Fibroblast of lung (primary cell): ENCODE data around the gene DISP1. TPM values are rescaled to one million over a fixed set of nuclear protein-coding genes. Genes with fewer than 3 reads are reported as not detected.

Experiments
- DNase-seq, 2 donors: peaks; one replicate each; pipeline versions ENCODE4 v3.0.0 to v3.0.0-alpha.2; 2010; ENCODE audit warnings: low read depth in 2 of 2
- H2AFZ ChIP-seq: 2 replicates; pipeline ENCODE4 v1.5.1; 2012; ENCODE audit warnings: low read length, control low read depth, inconsistent platforms
- H3K27ac ChIP-seq: 2 replicates; pipeline ENCODE4 v1.5.1; 2011; ENCODE audit warnings: low read length, control low read depth; ENCODE audit not compliant: insufficient read depth
- H3K27me3 ChIP-seq: 2 replicates; pipeline ENCODE4 v1.5.1; 2011; ENCODE audit warnings: mild to moderate bottlenecking, low read length; ENCODE audit not compliant: control insufficient read depth, insufficient read depth
- H3K36me3 ChIP-seq: 2 replicates; pipeline ENCODE4 v1.5.1; 2011; ENCODE audit warnings: low read length; ENCODE audit not compliant: control insufficient read depth, insufficient read depth
- H3K4me1 ChIP-seq: 2 replicates; pipeline ENCODE4 v1.5.1; 2011; ENCODE audit warnings: low read length; ENCODE audit not compliant: control insufficient read depth, insufficient read depth; ENCODE audit errors: extremely low read depth
- H3K4me2 ChIP-seq: 2 replicates; pipeline ENCODE4 v1.5.1; 2011; ENCODE audit warnings: low read length, control low read depth; ENCODE audit not compliant: insufficient read depth; ENCODE audit errors: extremely low read depth
- H3K4me3 ChIP-seq, 4 experiments: fragments of 200-600 bp in 1 of 4; sonication (generic) in 1 of 4; replicated peaks in 1 of 4; 2 replicates each; pipeline ENCODE4 v1.5.1; 2011 to 2016; ENCODE audit warnings: low read length in 4 of 4, low read depth in 3 of 4, mild to moderate bottlenecking in 3 of 4, control low read depth in 2 of 4, inconsistent platforms in 1 of 4, mixed read lengths in 1 of 4; ENCODE audit not compliant: insufficient read depth in 1 of 4; ENCODE audit errors: control extremely low read depth in 1 of 4
- H3K79me2 ChIP-seq: 2 replicates; pipeline ENCODE4 v1.5.1; 2012; ENCODE audit warnings: mild to moderate bottlenecking, low read length, inconsistent platforms; ENCODE audit not compliant: control insufficient read depth, insufficient read depth
- H3K9ac ChIP-seq: 2 replicates; pipeline ENCODE4 v1.5.1; 2011; ENCODE audit warnings: mild to moderate bottlenecking, low read length, control low read depth; ENCODE audit not compliant: insufficient read depth
- H3K9me3 ChIP-seq: 2 replicates; pipeline ENCODE4 v1.5.1; 2012; ENCODE audit warnings: low read depth, low read length; ENCODE audit not compliant: control insufficient read depth, insufficient read depth
- H4K20me1 ChIP-seq: 2 replicates; pipeline ENCODE4 v1.5.1; 2011; ENCODE audit warnings: low read length; ENCODE audit not compliant: control insufficient read depth, insufficient read depth; ENCODE audit errors: extremely low read depth
- CTCF ChIP-seq, 2 donors: IDR thresholded peaks in 1 of 2; conservative IDR thresholded peaks in 1 of 2; 1 replicate in 1 of 2; 2 replicates in 1 of 2; pipeline ENCODE4 v1.5.1; 2011 to 2012; ENCODE audit warnings: low read length in 2 of 2, control low read depth in 1 of 2, inconsistent platforms in 1 of 2, low read depth in 1 of 2, mild to moderate bottlenecking in 1 of 2
- EZH2 ChIP-seq: IDR thresholded peaks from 2 replicates; pipeline ENCODE4 v1.5.1; 2012; ENCODE audit warnings: low read length, control low read depth, mild to moderate bottlenecking; ENCODE audit errors: missing control alignments
- polyA plus RNA-seq, 2 donors: library from polyadenylated mRNA; depleted of rRNA in 1 of 2; stranded (reverse) in 1 of 2; unstranded in 1 of 2; fragments of >200 nt; gene quantifications; 2 replicates each; pipeline ENCODE4 v1.2.1, GENCODE V29; 2011 to 2012; ENCODE audit warnings: missing spikeins in 1 of 2
- total RNA-seq: library from RNA; depleted of rRNA; stranded (reverse); fragments of >200 nt; gene quantifications from 2 replicates; pipeline ENCODE4 v1.2.1, GENCODE V29; 2014

The DISP1 gene
- total and polyA plus RNA-seq, 2 donors (not counting 1 experiment from before 2014, with no cell fraction given), result 5.9 to 8.7 TPM

- peak in 1 of 2 donors; percentile 38 for DNase-seq
- Histone ChIP-seq H3K27ac (no peak overlapping the region), H3K9ac (no peak overlapping the region), H3K4me2 (no peak overlapping the region), H2AFZ (no peak overlapping the region), H3K4me3 (no peak overlapping the region), H3K4me1 (no peaks in the 10 kb centered on the region), H3K27me3 (no peaks in the 10 kb centered on the region), H3K79me2 (no peaks in the 10 kb centered on the region), H4K20me1 (no peaks in the 10 kb centered on the region), H3K9me3 (no peaks in the 10 kb centered on the region), H3K36me3 (no peaks in the 10 kb centered on the region)
- TF ChIP-seq EZH2 (no peak), CTCF (conservative IDR thresholded peaks at IDR 0.05 in 1 of 2, IDR thresholded peaks at IDR 0.05 in 1 of 2; ENCODE audit: low read depth in 1 of 2, low read length in 2 of 2) (no peak)
These were observed 27.1 kb upstream of the DISP1 start for GRCh38 chr1:222787729-222788128.

DNA sequence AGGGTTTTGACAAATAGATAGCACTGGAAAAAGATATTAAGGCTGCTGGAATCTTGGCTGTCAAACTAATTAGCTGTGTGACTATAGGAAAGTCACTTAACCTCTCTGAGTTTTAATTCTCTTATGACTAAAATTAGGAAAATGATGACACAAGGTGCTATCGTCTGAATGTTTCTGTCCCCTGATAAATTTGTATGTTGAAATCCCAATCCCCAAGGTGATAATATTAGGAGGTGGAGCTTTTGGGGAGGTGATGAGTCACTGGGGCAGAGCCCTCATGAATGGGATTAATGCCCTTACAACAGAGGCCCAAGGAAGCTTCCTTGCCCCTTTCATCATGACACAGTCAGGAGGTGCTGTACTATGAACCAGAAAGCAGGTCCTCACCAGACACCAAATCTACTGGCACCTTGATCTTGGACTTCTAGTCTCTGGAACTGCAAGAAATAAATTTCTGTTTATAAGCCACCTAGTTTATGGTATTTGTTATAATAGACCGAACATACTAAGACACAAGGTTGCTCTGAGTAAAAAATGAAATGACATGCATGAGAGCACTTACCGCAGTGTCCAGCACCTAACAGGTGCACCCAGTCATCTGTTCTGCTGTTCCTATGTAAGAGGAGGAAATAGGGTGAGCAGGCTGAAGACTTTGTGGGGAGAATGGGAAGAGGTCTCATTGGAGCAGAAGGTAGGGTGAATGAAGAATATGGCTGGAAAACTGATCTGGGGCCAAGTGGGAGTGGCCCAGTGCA is 26.3 kb upstream of the DISP1 start:
- Histone ChIP-seq H3K27me3 (no peaks in the 10 kb centered on the region), H4K20me1 (no peaks in the 10 kb centered on the region), H3K4me2 (no peak overlapping the region), H3K36me3 (no peaks in the 10 kb centered on the region), H3K4me3 (no peak overlapping the region), H3K27ac (no peak overlapping the region), H3K9me3 (no peaks in the 10 kb centered on the region), H3K9ac (no peak overlapping the region), H2AFZ (no peak overlapping the region), H3K79me2 (no peaks in the 10 kb centered on the region), H3K4me1 (no peaks in the 10 kb centered on the region)
- no peak for DNase-seq
- TF ChIP-seq EZH2 (no peak), CTCF (conservative IDR thresholded peaks at IDR 0.05 in 1 of 2, IDR thresholded peaks at IDR 0.05 in 1 of 2; ENCODE audit: low read depth in 1 of 2, low read length in 2 of 2) (no peak)

GRCh38 chr1:222790115-222790514 is 24.7 kb upstream of the DISP1 start:
- Histone ChIP-seq H3K79me2 (no peaks in the 10 kb centered on the region), H4K20me1 (no peaks in the 10 kb centered on the region), H3K9ac (no peak overlapping the region), H3K36me3 (no peaks in the 10 kb centered on the region), H3K27me3 (no peaks in the 10 kb centered on the region), H3K9me3 (no peaks in the 10 kb centered on the region), H3K4me1 (no peaks in the 10 kb centered on the region), H3K27ac (no peak overlapping the region), H3K4me2 (no peak overlapping the region), H2AFZ (no peak overlapping the region), H3K4me3 (no peak overlapping the region)
- no peak for TF ChIP-seq CTCF (conservative IDR thresholded peaks at IDR 0.05 in 1 of 2, IDR thresholded peaks at IDR 0.05 in 1 of 2; ENCODE audit: low read depth in 1 of 2, low read length in 2 of 2)
- TF ChIP-seq EZH2, result no peak
- DNase-seq, result no peak
